T-helper 2 cell (primary cell): ENCODE data around the gene CRTC2.
A peak's percentile ranks its signal among the peaks of the same experiment; 100 is the strongest.
"Not testable (repeated sequence)": the region's sequence is repeated elsewhere in the genome, so short reads cannot be mapped to it uniquely, and the experiment has no call there.

Source experiments
- DNase-seq, 5 experiments: peaks; one replicate each; pipeline versions ENCODE4 v3.0.0 to v3.0.0-alpha.2; 2012 to 2022

CRTC2 gene

GRCh38 chr1:153928245-153928644 is 30.2 kb downstream of the CRTC2 start:
- DNase-seq: no peak

- no peak for DNase-seq
Observed at GRCh38 chr1:153926405-153926804, 32.0 kb downstream of the CRTC2 start.

- DNase-seq: peak; percentile 95 to 100 (median 98)
Observed at GRCh38 chr1:153922972-153923925, 35.2 kb downstream of the CRTC2 start, which contains the start of gene GATAD2B. GATAD2B (minus strand) TSS chr1:153922972; CDS start chr1:153828347, 94,625 bp downstream.

- peak in 4 of 5 experiments; percentile 28 to 74 (median 36) for DNase-seq
Observed at GRCh38 chr1:153922076-153922971, 36.1 kb downstream of the CRTC2 start.

GRCh38 chr1:153921803-153922075 is 36.7 kb downstream of the CRTC2 start:
- DNase-seq: no peak

GRCh38 chr1:153921080-153921802 is 37.2 kb downstream of the CRTC2 start:
- no peak for DNase-seq

GRCh38 chr1:153919876-153920852 is 38.2 kb downstream of the CRTC2 start:
- DNase-seq: peak in 2 of 5 experiments; percentile 45 to 67

GRCh38 chr1:153916297-153916696 is 42.1 kb downstream of the CRTC2 start:
- DNase-seq: no peak

GRCh38 chr1:153912349-153912748 is 46.1 kb downstream of the CRTC2 start:
- DNase-seq: no peak

- DNase-seq: not testable (repeated sequence)
Observed at GRCh38 chr1:153910560-153910959, 47.9 kb downstream of the CRTC2 start.

GRCh38 chr1:153908071-153908470 is 50.3 kb downstream of the CRTC2 start:
- DNase-seq: no peak

GRCh38 chr1:153907134-153907533 is 51.3 kb downstream of the CRTC2 start:
- no peak for DNase-seq

- no peak for DNase-seq
Observed at GRCh38 chr1:153906396-153906795, 52.0 kb downstream of the CRTC2 start.

GRCh38 chr1:153905908-153906307 is 52.5 kb downstream of the CRTC2 start:
- DNase-seq: peak in 1 of 5 experiments; percentile 18

GRCh38 chr1:153903841-153904455 is 54.5 kb downstream of the CRTC2 start:
- DNase-seq: no peak

GRCh38 chr1:153899509-153899908 is 58.9 kb downstream of the CRTC2 start:
- DNase-seq: no peak
